ENCODE data around the gene RABEPK.
"Not testable (repeated sequence)": the region's sequence is repeated elsewhere in the genome, so short reads cannot be mapped to it uniquely, and the experiment has no call there.

DNA sequence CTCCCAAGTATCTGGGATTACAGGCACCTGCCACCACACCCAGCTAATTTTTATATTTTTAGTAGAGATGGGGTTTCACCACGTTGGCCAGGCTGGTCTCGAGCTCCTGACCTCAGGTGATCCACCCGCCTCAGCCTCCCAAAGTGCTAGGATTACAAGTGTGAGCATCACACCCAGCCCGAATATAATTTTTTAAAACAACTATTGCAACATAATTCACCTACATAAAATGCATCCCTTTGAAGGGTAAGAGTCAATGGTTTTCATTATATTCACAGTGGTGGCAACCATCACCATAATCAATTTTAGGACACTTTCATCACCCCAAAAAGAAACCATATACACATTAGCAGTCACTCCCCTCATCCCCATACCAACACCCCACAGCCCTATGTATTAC lies 20.6 kb upstream of the RABEPK start:
- TF ChIP-seq, protein P1, sequence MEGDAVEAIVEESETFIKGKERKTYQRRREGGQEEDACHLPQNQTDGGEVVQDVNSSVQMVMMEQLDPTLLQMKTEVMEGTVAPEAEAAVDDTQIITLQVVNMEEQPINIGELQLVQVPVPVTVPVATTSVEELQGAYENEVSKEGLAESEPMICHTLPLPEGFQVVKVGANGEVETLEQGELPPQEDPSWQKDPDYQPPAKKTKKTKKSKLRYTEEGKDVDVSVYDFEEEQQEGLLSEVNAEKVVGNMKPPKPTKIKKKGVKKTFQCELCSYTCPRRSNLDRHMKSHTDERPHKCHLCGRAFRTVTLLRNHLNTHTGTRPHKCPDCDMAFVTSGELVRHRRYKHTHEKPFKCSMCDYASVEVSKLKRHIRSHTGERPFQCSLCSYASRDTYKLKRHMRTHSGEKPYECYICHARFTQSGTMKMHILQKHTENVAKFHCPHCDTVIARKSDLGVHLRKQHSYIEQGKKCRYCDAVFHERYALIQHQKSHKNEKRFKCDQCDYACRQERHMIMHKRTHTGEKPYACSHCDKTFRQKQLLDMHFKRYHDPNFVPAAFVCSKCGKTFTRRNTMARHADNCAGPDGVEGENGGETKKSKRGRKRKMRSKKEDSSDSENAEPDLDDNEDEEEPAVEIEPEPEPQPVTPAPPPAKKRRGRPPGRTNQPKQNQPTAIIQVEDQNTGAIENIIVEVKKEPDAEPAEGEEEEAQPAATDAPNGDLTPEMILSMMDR (conservative IDR thresholded peaks at IDR 0.05; ENCODE audit: low read length), result not testable (repeated sequence)
- not testable (repeated sequence) for TF ChIP-seq EZH2phosphoT487 (IDR thresholded peaks at IDR 0.05; ENCODE audit: borderline replicate concordance)

Data from Loucy (cell line).